K562 (cell line): ENCODE results near the gene ZBTB16. TPM values are rescaled to one million over a fixed set of nuclear protein-coding genes. Genes with fewer than 3 reads are reported as not detected.

ENCODE experiments used
- ATAC-seq: fragments of 200-7000 bp; cut with Tn5 transposase; 3 replicates; pipeline ENCODE4 v1.9.1; 2020; ENCODE audit warnings: moderate library complexity
- BruUV-seq: library from RNA; stranded (reverse); fragments of 400-500 nt; replicated peaks from 2 replicates; lab custom pipeline; 2021; lab: Mats Ljungman, UMichigan
- CTCF ChIA-PET: fragments of 300-600 bp; formaldehyde crosslinking; extraction: SDS; loops from one replicate; lab custom pipeline; 2021; ENCODE audit warnings: low intra/inter-chr PET ratio; lab: Yijun Ruan, JAX
- POLR2A ChIA-PET: fragments of 300-600, 350-650 bp; sonication (Branson Sonifier 250); formaldehyde crosslinking; extraction: SDS; loops from one replicate; lab custom pipeline; 2021; ENCODE audit warnings: antibody characterized with exemption, inconsistent platforms; lab: Yijun Ruan, JAX
- DNase-seq, 4 experiments: peaks; one replicate each; pipeline versions ENCODE4 v3.0.0 to v3.0.0-alpha.2; 2011 to 2018; ENCODE audit warnings: low spot score in 3 of 4, mixed read lengths in 3 of 4; ENCODE audit errors: extremely low read depth in 1 of 4
- FAIRE-seq: peaks from 2 replicates; lab custom pipeline; 2011; peaks lifted over from hg19 to GRCh38; lab: Jason Lieb, UNC
- H2AFZ ChIP-seq: 2 replicates; pipeline ENCODE4 v1.6.0; 2011; ENCODE audit warnings: low read depth, low read length, control low read depth, inconsistent platforms
- H3K27ac ChIP-seq: fragments of 200-600 bp; 3 replicates; pipeline ENCODE4 v1.8.0; 2011; ENCODE audit warnings: low read depth, mild to moderate bottlenecking, control low read depth, inconsistent platforms, low read length, moderate library complexity, mixed read lengths; ENCODE audit errors: extremely low read depth
- H3K27me3 ChIP-seq, 2 experiments: fragments of 300-600 bp in 1 of 2; 2 replicates in 1 of 2; 3 replicates in 1 of 2; pipeline versions ENCODE4 v1.6.0 to v1.8.0; 2011; ENCODE audit warnings: inconsistent platforms in 2 of 2, low read length in 2 of 2, mild to moderate bottlenecking in 1 of 2, mixed read lengths in 1 of 2, moderate library complexity in 1 of 2; ENCODE audit not compliant: control insufficient read depth in 2 of 2, insufficient read depth in 2 of 2
- H3K36me3 ChIP-seq: fragments of 300-600 bp; 3 replicates; pipeline ENCODE4 v1.8.0; 2011; ENCODE audit warnings: mild to moderate bottlenecking, low read length, inconsistent platforms; ENCODE audit not compliant: control insufficient read depth, insufficient read depth
- H3K4me1 ChIP-seq, 2 experiments: fragments of 200-600 bp in 1 of 2; replicated peaks in 1 of 2; 2 replicates in 1 of 2; 3 replicates in 1 of 2; pipeline versions ENCODE4 v1.5.1 to v1.8.0; 2011; ENCODE audit warnings: inconsistent platforms in 2 of 2, low read length in 2 of 2, mild to moderate bottlenecking in 1 of 2, mixed read lengths in 1 of 2, moderate library complexity in 1 of 2; ENCODE audit not compliant: control insufficient read depth in 2 of 2, insufficient read depth in 2 of 2
- H3K4me2 ChIP-seq: 2 replicates; pipeline ENCODE4 v1.6.1; 2011; ENCODE audit warnings: low read length, control low read depth, inconsistent platforms, mixed read lengths; ENCODE audit not compliant: insufficient read depth
- H3K4me3 ChIP-seq: fragments of 200-600 bp; sonication (generic), shearing (Covaris generic); 2 replicates; pipeline ENCODE4 v1.5.1; 2016; ENCODE audit warnings: control low read depth, inconsistent platforms
- H3K79me2 ChIP-seq: fragments of 200-600 bp; 3 replicates; pipeline ENCODE4 v1.8.0; 2011; ENCODE audit warnings: low read length, inconsistent platforms; ENCODE audit not compliant: control insufficient read depth, insufficient read depth
- H3K9ac ChIP-seq, 2 experiments: 2 replicates each; pipeline versions ENCODE4 v1.6.0 to v1.6.1; 2011; ENCODE audit warnings: low read depth in 2 of 2, low read length in 2 of 2, control low read depth in 1 of 2, inconsistent platforms in 1 of 2, mild to moderate bottlenecking in 1 of 2, mixed read lengths in 1 of 2; ENCODE audit not compliant: insufficient read depth in 1 of 2
- H3K9me1 ChIP-seq: one replicate; pipeline ENCODE4 v1.6.0; 2011; ENCODE audit warnings: inconsistent platforms, mild to moderate bottlenecking, low read length, moderate library complexity; ENCODE audit not compliant: control insufficient read depth, insufficient read depth
- H3K9me3 ChIP-seq: replicated peaks from 2 replicates; pipeline ENCODE4 v1.5.1; 2011; ENCODE audit warnings: low read depth, low read length, inconsistent platforms; ENCODE audit not compliant: control insufficient read depth, insufficient read depth
- H4K20me1 ChIP-seq: replicated peaks from 2 replicates; pipeline ENCODE4 v1.6.1; 2011; ENCODE audit warnings: low read length, inconsistent platforms, mixed read lengths; ENCODE audit not compliant: control insufficient read depth, insufficient read depth
- BRD4 ChIP-seq: fragments of 200-600 bp; sonication (generic); IDR thresholded peaks from 2 replicates; pipeline ENCODE4 v1.6.1; 2017; ENCODE audit warnings: inconsistent platforms
- BRD9 ChIP-seq: fragments of 450-650 bp; IDR thresholded peaks from 2 replicates; pipeline ENCODE4 v1.6.1; 2018; ENCODE audit warnings: low read depth; ENCODE audit not compliant: partially characterized antibody
- DIDO1 ChIP-seq: fragments of 450-650 bp; IDR thresholded peaks from 2 replicates; pipeline ENCODE4 v1.6.1; 2016; ENCODE audit warnings: low read depth, missing biosample characterization, missing genetic modification characterization
- LCOR ChIP-seq: sonication (generic); formaldehyde crosslinking; IDR thresholded peaks from 2 replicates; pipeline ENCODE4 v1.8.0; 2022; ENCODE audit warnings: mild to moderate bottlenecking, missing genetic modification reagents
- NCOA4 ChIP-seq: fragments of 450-650 bp; IDR thresholded peaks from 2 replicates; pipeline ENCODE4 v1.6.1; 2018; ENCODE audit warnings: mild to moderate bottlenecking; ENCODE audit not compliant: partially characterized antibody
- POLR2AphosphoS2 ChIP-seq: IDR thresholded peaks from 2 replicates; pipeline ENCODE4 v1.6.1; 2012; ENCODE audit warnings: low read length, improper control_type of control experiment
- PTBP1 ChIP-seq: fragments of 200-400 bp; formaldehyde crosslinking; IDR thresholded peaks from 2 replicates; pipeline ENCODE4 v1.6.1; 2017; ENCODE audit warnings: low read depth, low read length
- SRSF3 ChIP-seq: fragments of 200-400 bp; formaldehyde crosslinking; IDR thresholded peaks from 2 replicates; pipeline ENCODE4 v1.6.1; 2016; ENCODE audit warnings: mild to moderate bottlenecking, low read length, moderate library complexity; ENCODE audit not compliant: insufficient read depth
- U2AF1 ChIP-seq: fragments of 200-400 bp; formaldehyde crosslinking; optimal IDR thresholded peaks from 2 replicates; pipeline ENCODE3; 2017; ENCODE audit warnings: mild to moderate bottlenecking, low read depth, low read length, moderate library complexity
- ZBTB1 ChIP-seq: sonication (generic); formaldehyde crosslinking; IDR thresholded peaks from 2 replicates; pipeline ENCODE4 v1.8.1; 2023; ENCODE audit warnings: missing genetic modification reagents, low read depth, mild to moderate bottlenecking, borderline replicate concordance
- ZZZ3 ChIP-seq: fragments of 450-650 bp; IDR thresholded peaks from 2 replicates; pipeline ENCODE4 v1.6.1; 2016; ENCODE audit warnings: antibody characterized with exemption, mild to moderate bottlenecking, moderate library complexity
- WGBS: fragments of 100-300 bp; shearing (Covaris generic); methylation state at CpG from one replicate; pipeline ENCODE4 v1.1.6; 2016; ENCODE audit warnings: low coverage, mixed read lengths; ENCODE audit not compliant: insufficient coverage; ENCODE audit errors: missing lambda C conversion rate; 5-methylcytosine and 5-hydroxymethylcytosine counted together
- in situ Hi-C: fragments of 300-500 bp; cut with MboI; formaldehyde crosslinking; loops from 4 replicates; pipeline ENCODE4 v1.15.0; 2018; ENCODE audit warnings: inconsistent platforms, mixed read lengths
- intact Hi-C: fragments of 100-400 bp; cut with micrococcal nuclease; formaldehyde crosslinking; loops from 2 replicates; pipeline ENCODE4 v1.14.2; 2022
- polyA plus RNA-seq, 8 experiments: library from polyadenylated mRNA; depleted of rRNA in 4 of 8; stranded (reverse) in 5 of 8; unstranded in 3 of 8; fragments of >200 nt; fragmentation: Nextera tagmentation in 2 of 8; fragmentation: Illumina TruSeq in 1 of 8; extraction: Ambion mirVana in 2 of 8; extraction: Trizol in 1 of 8; gene quantifications; 2 replicates each; pipeline versions ENCODE4 v1.2.1 to v1.2.3, GENCODE V29; 2011 to 2014; ENCODE audit warnings: inconsistent platforms in 1 of 8, missing spikeins in 1 of 8
- total RNA-seq, 7 experiments: library from RNA; depleted of rRNA in 6 of 7; stranded (reverse); fragments of >200 nt in 6 of 7; fragmentation: Illumina TruSeq in 2 of 7; extraction: Trizol in 2 of 7; gene quantifications; 2 replicates each; pipeline versions ENCODE4 v1.2.1 to v1.2.3, GENCODE V29; 2011 to 2021; ENCODE audit warnings: low replicate concordance in 1 of 7
- TF ChIP-seq, protein P1 (sequence below): sonication (generic); formaldehyde crosslinking; IDR thresholded peaks from 2 replicates; pipeline ENCODE4 v1.8.0; 2022; ENCODE audit warnings: mild to moderate bottlenecking, low read depth, missing genetic modification reagents
- TF ChIP-seq, protein P2 (sequence below): fragments of 450-650 bp; formaldehyde crosslinking; IDR thresholded peaks from 2 replicates; pipeline ENCODE4 v1.4.0; 2020; ENCODE audit warnings: mild to moderate bottlenecking, mixed read lengths
- TF ChIP-seq, protein P3 (sequence below): fragments of 450-650 bp; formaldehyde crosslinking; IDR thresholded peaks from 2 replicates; pipeline ENCODE4 v1.4.0; 2022; ENCODE audit warnings: mild to moderate bottlenecking, moderate library complexity

ZBTB16 gene
- total and polyA plus RNA-seq, 9 of the 15 experiments (the other 6 are each of a cell fraction or from before 2014, with no cell fraction given): 0.06 to 0.40 (median 0.24) TPM; not detected in 4

DNA sequence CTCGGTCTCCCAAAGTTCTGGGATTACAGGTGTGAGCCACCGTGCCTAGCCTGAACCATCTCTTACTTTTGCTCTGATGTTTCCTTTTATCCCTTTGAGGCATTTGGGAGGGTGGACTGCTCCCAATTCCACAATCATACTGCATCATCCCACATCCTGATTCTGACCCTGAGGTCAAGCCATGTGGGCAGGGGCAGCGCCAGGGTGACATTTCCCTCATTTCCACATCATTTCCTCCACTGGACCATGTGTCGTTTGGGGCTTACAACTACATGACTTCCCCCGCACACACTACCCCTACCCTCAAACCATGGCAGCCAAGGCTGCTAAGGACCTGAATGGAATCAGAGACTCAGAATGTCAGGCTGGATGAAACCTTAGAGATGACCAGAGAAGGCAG is 26.4 kb upstream of the ZBTB16 start (continued):
- no peak for TF ChIP-seq PTBP1
- no peak for TF ChIP-seq NCOA4
- TF ChIP-seq LCOR: no peak
- TF ChIP-seq BRD4: no peak
- TF ChIP-seq, protein P1, sequence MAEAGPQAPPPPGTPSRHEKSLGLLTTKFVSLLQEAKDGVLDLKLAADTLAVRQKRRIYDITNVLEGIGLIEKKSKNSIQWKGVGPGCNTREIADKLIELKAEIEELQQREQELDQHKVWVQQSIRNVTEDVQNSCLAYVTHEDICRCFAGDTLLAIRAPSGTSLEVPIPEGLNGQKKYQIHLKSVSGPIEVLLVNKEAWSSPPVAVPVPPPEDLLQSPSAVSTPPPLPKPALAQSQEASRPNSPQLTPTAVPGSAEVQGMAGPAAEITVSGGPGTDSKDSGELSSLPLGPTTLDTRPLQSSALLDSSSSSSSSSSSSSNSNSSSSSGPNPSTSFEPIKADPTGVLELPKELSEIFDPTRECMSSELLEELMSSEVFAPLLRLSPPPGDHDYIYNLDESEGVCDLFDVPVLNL (CRISPR knock-in tag): no peak
- TF ChIP-seq, protein P2, sequence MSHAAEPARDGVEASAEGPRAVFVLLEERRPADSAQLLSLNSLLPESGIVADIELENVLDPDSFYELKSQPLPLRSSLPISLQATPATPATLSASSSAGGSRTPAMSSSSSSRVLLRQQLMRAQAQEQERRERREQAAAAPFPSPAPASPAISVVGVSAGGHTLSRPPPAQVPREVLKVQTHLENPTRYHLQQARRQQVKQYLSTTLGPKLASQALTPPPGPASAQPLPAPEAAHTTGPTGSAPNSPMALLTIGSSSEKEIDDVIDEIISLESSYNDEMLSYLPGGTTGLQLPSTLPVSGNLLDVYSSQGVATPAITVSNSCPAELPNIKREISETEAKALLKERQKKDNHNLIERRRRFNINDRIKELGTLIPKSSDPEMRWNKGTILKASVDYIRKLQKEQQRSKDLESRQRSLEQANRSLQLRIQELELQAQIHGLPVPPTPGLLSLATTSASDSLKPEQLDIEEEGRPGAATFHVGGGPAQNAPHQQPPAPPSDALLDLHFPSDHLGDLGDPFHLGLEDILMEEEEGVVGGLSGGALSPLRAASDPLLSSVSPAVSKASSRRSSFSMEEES (CRISPR knock-in tag): no peak
- TF ChIP-seq BRD9: no peak

DNA sequence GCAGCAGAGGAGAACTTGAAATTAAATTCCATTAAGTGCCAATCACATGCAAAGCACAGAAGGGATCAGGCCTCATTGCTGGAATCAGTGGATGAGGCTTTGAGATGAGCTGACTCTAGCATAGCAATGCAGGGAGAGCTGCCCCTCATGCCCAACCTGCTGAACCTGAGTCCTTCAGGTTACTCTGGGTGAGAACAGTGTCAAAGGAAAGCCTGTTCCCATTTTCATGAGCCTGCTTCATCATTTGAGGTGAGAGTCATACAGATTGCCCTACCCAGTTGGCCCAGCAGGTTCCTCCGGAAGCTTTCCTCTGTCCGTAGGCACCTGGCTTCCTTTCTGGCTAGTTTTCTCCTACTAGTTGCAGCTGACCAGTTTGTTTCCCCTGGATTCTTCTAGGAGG is 25.9 kb upstream of the ZBTB16 start:
- peaks cover 0 to 6% of the 10 kb centered on the region in 2 experiments; a peak in 1 of 5 replicates for H3K4me1 ChIP-seq
- ChIA-PET CTCF (interaction anchor here (0.6 kb wide), 1 partner anchor 228 kb away, joined by 3 read pairs; no protein-coding TSS in a partner anchor), POLR2A (interaction anchor here (1.6 kb wide), 1 partner anchor 16 kb away, joined by 5 read pairs; no protein-coding TSS in a partner anchor)
- H3K36me3 ChIP-seq: no peaks in the 10 kb centered on the region
- peaks cover 13 to 64% of the 10 kb centered on the region in 2 experiments; a peak in 4 of 5 replicates for H3K27me3 ChIP-seq
- no peaks in the 10 kb centered on the region for H3K79me2 ChIP-seq
- in situ Hi-C loops: loop anchor here (25.0 kb wide), 1 partner anchor 729 kb away; no protein-coding TSS in a partner anchor
- no peak for TF ChIP-seq U2AF1
- TF ChIP-seq POLR2AphosphoS2: no peak
- TF ChIP-seq SRSF3: no peak
- no peak for TF ChIP-seq ZZZ3
- TF ChIP-seq, protein P3, sequence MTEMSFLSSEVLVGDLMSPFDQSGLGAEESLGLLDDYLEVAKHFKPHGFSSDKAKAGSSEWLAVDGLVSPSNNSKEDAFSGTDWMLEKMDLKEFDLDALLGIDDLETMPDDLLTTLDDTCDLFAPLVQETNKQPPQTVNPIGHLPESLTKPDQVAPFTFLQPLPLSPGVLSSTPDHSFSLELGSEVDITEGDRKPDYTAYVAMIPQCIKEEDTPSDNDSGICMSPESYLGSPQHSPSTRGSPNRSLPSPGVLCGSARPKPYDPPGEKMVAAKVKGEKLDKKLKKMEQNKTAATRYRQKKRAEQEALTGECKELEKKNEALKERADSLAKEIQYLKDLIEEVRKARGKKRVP: no peak
- no peak for TF ChIP-seq DIDO1 (tag)
- no peak for TF ChIP-seq ZBTB1 (CRISPR knock-in tag)
- H3K9me3 ChIP-seq: no peaks in the 10 kb centered on the region
- intact Hi-C loops: no loop called here
- DNase-seq (no peak), ATAC-seq (no peak), FAIRE-seq (no peak)
- H3K4me3 ChIP-seq: no peak overlapping the region
- peaks cover 7% of the 10 kb centered on the region; the same call in 1 of the 2 replicates for H4K20me1 ChIP-seq
- no peak overlapping the region for H3K4me2 ChIP-seq
- BruUV-seq: no TSS peak
- 0% methylated on average over 2 of the region's 2 CpGs for WGBS
- no peaks in the 10 kb centered on the region for H3K9me1 ChIP-seq
- no peak overlapping the region for H2AFZ ChIP-seq
- no peak overlapping the region for H3K9ac ChIP-seq
- no peak overlapping the region for H3K27ac ChIP-seq
